Osteoblast (primary cell): ENCODE results near the gene TLE3. TPM values are rescaled to one million over a fixed set of nuclear protein-coding genes. Genes with fewer than 3 reads are reported as not detected.
A peak's percentile ranks its signal among the peaks of the same experiment; 100 is the strongest.

Experiments used
- DNase-seq: peaks from one replicate; pipeline ENCODE4 v3.0.0; 2011; ENCODE audit warnings: low spot score, mixed read lengths; ENCODE audit not compliant: insufficient read length; ENCODE audit errors: missing footprints
- H2AFZ ChIP-seq: 2 replicates; pipeline ENCODE4 v1.6.0; 2011; ENCODE audit warnings: mild to moderate bottlenecking, low read length
- H3K27ac ChIP-seq: 2 replicates; pipeline ENCODE4 v1.5.1; 2011; ENCODE audit warnings: mild to moderate bottlenecking, low read depth, low read length, moderate library complexity
- H3K27me3 ChIP-seq: 2 replicates; pipeline ENCODE4 v1.6.0; 2012; ENCODE audit warnings: mild to moderate bottlenecking, control low read depth, inconsistent platforms, low read length, moderate library complexity; ENCODE audit not compliant: insufficient read depth
- H3K36me3 ChIP-seq: 2 replicates; pipeline ENCODE4 v1.5.1; 2011; ENCODE audit warnings: mild to moderate bottlenecking, low read length, control low read depth, moderate library complexity; ENCODE audit not compliant: insufficient read depth
- H3K4me1 ChIP-seq: 2 replicates; pipeline ENCODE4 v1.5.1; 2011; ENCODE audit warnings: mild to moderate bottlenecking, low read length, control low read depth, moderate library complexity; ENCODE audit not compliant: insufficient read depth
- H3K4me2 ChIP-seq: 2 replicates; pipeline ENCODE4 v1.6.0; 2011; ENCODE audit warnings: mild to moderate bottlenecking, low read length; ENCODE audit not compliant: insufficient read depth
- H3K4me3 ChIP-seq: fragments of 200-600 bp; sonication (generic); 3 replicates; pipeline ENCODE4 v1.5.1; 2012; ENCODE audit warnings: mild to moderate bottlenecking, low read length, inconsistent platforms; ENCODE audit not compliant: insufficient read depth
- H3K79me2 ChIP-seq: 2 replicates; pipeline ENCODE4 v1.6.0; 2012; ENCODE audit warnings: mild to moderate bottlenecking, low read length, control low read depth, inconsistent platforms; ENCODE audit not compliant: insufficient read depth
- H3K9me3 ChIP-seq: 2 replicates; pipeline ENCODE4 v1.5.1; 2011; ENCODE audit warnings: low read depth, low read length, control low read depth
- H4K20me1 ChIP-seq: 2 replicates; pipeline ENCODE4 v1.6.0; 2012; ENCODE audit warnings: mild to moderate bottlenecking, low read length, control low read depth; ENCODE audit not compliant: insufficient read depth
- total RNA-seq: library from RNA; depleted of rRNA; stranded (reverse); fragments of >200 nt; gene quantifications from 2 replicates; pipeline ENCODE4 v1.2.3, GENCODE V29; 2012
- TF ChIP-seq, protein P1 (sequence below): IDR thresholded peaks from 2 replicates; pipeline ENCODE4 v1.5.1; 2011; ENCODE audit warnings: mild to moderate bottlenecking, low read depth, low read length, moderate library complexity; ENCODE audit errors: extremely low read depth

Gene TLE3
- total RNA-seq, 1 donor: 29.7 TPM

DNA sequence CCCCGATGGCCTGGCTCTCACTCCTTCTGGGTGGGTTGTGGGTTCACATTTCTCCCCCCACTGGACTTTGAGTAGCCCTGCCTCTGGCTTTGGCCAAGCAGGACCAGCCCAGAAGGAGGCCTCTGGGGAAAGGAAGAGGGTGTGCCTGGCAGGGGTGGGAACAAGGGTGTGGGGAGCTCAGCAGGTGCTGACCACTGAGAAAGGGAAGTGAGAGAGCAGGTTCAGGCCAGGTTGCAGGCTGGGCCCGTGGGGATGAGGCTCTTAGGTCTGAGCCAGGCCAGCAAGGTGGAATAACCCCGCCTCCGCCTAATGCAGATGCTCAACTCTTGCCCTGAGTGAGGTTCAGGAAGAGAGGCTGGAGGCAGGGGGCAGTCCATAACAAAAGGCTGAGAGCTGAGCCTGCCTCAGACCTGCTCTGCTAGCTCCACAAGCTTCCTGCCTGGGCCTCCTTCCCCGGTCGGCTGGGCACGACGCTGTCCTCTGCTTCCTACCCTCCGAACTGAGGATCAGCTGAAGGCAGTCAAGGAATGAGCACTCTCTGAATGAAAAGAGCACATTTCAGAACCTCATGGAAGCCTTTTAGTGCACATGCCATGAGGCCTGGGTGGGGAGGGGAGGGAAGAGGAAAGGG, 82.7 kb downstream of the TLE3 start:
- Histone ChIP-seq H3K79me2 (no peaks in the 10 kb centered on the region), H3K4me3 (no peak overlapping the region), H3K27me3 (peaks cover 46% of the 10 kb centered on the region), H4K20me1 (no peaks in the 10 kb centered on the region), H2AFZ (no peak overlapping the region), H3K36me3 (no peaks in the 10 kb centered on the region), H3K27ac (no peak overlapping the region), H3K4me2 (no peak overlapping the region), H3K9me3 (no peaks in the 10 kb centered on the region), H3K4me1 (no peaks in the 10 kb centered on the region)
- peak; percentile 15 for DNase-seq
- TF ChIP-seq, protein P1, sequence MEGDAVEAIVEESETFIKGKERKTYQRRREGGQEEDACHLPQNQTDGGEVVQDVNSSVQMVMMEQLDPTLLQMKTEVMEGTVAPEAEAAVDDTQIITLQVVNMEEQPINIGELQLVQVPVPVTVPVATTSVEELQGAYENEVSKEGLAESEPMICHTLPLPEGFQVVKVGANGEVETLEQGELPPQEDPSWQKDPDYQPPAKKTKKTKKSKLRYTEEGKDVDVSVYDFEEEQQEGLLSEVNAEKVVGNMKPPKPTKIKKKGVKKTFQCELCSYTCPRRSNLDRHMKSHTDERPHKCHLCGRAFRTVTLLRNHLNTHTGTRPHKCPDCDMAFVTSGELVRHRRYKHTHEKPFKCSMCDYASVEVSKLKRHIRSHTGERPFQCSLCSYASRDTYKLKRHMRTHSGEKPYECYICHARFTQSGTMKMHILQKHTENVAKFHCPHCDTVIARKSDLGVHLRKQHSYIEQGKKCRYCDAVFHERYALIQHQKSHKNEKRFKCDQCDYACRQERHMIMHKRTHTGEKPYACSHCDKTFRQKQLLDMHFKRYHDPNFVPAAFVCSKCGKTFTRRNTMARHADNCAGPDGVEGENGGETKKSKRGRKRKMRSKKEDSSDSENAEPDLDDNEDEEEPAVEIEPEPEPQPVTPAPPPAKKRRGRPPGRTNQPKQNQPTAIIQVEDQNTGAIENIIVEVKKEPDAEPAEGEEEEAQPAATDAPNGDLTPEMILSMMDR: no peak

DNA sequence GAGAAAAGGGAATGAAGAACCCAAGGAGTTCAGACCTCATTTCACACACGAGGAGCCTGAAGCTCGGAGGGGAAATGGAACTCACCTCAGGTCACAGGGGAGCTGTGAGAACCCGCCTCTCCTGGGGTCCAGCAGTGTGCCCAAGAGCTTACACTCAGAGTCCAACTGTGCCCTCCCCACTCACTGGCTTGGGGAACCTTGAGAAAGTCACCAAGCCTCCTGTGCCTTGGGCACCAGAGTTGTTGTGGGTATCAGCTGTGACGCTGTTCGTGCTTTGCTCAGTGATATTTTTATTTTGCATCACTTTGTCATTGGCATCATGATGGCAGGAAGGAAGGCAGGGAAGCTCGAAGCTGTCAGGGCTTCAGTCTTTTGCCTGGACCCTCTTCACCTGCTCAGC, 83.4 kb downstream of the TLE3 start:
- TF ChIP-seq, protein P1: no peak
- Histone ChIP-seq H3K4me3 (no peak overlapping the region), H3K4me2 (no peak overlapping the region), H3K27ac (no peak overlapping the region), H3K36me3 (no peaks in the 10 kb centered on the region), H3K27me3 (peaks cover 46% of the 10 kb centered on the region), H3K4me1 (no peaks in the 10 kb centered on the region), H2AFZ (no peak overlapping the region), H3K79me2 (no peaks in the 10 kb centered on the region), H3K9me3 (no peaks in the 10 kb centered on the region), H4K20me1 (no peaks in the 10 kb centered on the region)
- DNase-seq: no peak

GRCh38 chr15:70013656-70014313, 83.9 kb downstream of the TLE3 start:
- Histone ChIP-seq H3K36me3 (no peaks in the 10 kb centered on the region), H3K27me3 (peaks cover 46% of the 10 kb centered on the region), H3K9me3 (no peaks in the 10 kb centered on the region), H3K4me2 (no peak overlapping the region), H2AFZ (no peak overlapping the region), H3K27ac (no peak overlapping the region), H3K4me3 (no peak overlapping the region), H3K4me1 (no peaks in the 10 kb centered on the region), H3K79me2 (no peaks in the 10 kb centered on the region), H4K20me1 (no peaks in the 10 kb centered on the region)
- TF ChIP-seq, protein P1: no peak
- no peak for DNase-seq

DNA sequence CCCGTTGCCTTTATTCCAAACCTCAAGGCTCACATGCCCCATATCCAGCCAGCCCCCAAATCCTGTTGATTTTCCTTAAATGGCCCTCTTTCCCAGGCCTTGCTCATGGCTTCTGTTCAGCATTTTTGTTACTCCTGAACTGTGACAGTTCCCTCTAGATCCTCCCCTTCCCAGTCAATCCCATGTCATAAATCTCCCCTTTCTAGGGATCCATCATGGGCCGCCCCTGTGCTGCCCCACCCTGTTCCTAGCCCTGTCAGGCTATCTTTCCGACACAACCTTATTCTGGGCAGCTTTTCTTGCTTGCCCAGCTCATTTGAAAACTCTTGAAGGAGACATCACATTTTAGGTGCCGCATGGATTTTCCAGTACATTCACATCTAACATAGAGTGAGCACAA, 84.8 kb downstream of the TLE3 start:
- Histone ChIP-seq H3K4me2 (no peak overlapping the region), H2AFZ (no peak overlapping the region), H3K27me3 (peaks cover 54% of the 10 kb centered on the region), H3K27ac (no peak overlapping the region), H3K4me1 (no peaks in the 10 kb centered on the region), H4K20me1 (no peaks in the 10 kb centered on the region), H3K36me3 (no peaks in the 10 kb centered on the region), H3K79me2 (no peaks in the 10 kb centered on the region), H3K4me3 (no peak overlapping the region), H3K9me3 (no peaks in the 10 kb centered on the region)
- no peak for DNase-seq
- TF ChIP-seq, protein P1: no peak
